ENCODE results near the gene LDLRAD2.
"Not testable (repeated sequence)": the region's sequence is repeated elsewhere in the genome, so short reads cannot be mapped to it uniquely, and the experiment has no call there.

Gene LDLRAD2

GRCh38 chr1:21811875-21812305 is at the start of gene LDLRAD2:
Gene LDLRAD2, plus strand, starts transcription at chr1:21812265. Its CDS starts 187 bp downstream, at chr1:21812452.
- DNase-seq, result no peak

- no peak for DNase-seq
These were observed 48.8 kb upstream of the LDLRAD2 start for GRCh38 chr1:21763236-21763635.

- peak in 1 of 2 experiments; percentile 12 for DNase-seq
These were observed 48.2 kb upstream of the LDLRAD2 start for GRCh38 chr1:21763694-21764419.

GRCh38 chr1:21764615-21765423 is 47.2 kb upstream of the LDLRAD2 start:
- DNase-seq, result peak in 1 of 2 experiments; percentile 10

GRCh38 chr1:21766210-21766609 is 45.9 kb upstream of the LDLRAD2 start:
- DNase-seq, result no peak

GRCh38 chr1:21767106-21767505 is 45.0 kb upstream of the LDLRAD2 start:
- DNase-seq, result not testable (repeated sequence)

- no peak for DNase-seq
These were observed 41.9 kb upstream of the LDLRAD2 start for GRCh38 chr1:21770201-21770600.

GRCh38 chr1:21770602-21771001 is 41.5 kb upstream of the LDLRAD2 start:
- DNase-seq, result not testable (repeated sequence)

GRCh38 chr1:21771672-21772071 is 40.4 kb upstream of the LDLRAD2 start:
- DNase-seq, result not testable (repeated sequence)

- DNase-seq, result no peak
These were observed 38.5 kb upstream of the LDLRAD2 start for GRCh38 chr1:21773585-21773984.

- no peak for DNase-seq
These were observed 37.1 kb upstream of the LDLRAD2 start for GRCh38 chr1:21774835-21775549.

- no peak for DNase-seq
These were observed 36.5 kb upstream of the LDLRAD2 start for GRCh38 chr1:21775550-21775914.

- DNase-seq, result no peak
These were observed 36.0 kb upstream of the LDLRAD2 start for GRCh38 chr1:21775985-21776562.

- DNase-seq, result not testable (repeated sequence)
These were observed 35.1 kb upstream of the LDLRAD2 start for GRCh38 chr1:21776925-21777324.

GRCh38 chr1:21778405-21778727 is 33.7 kb upstream of the LDLRAD2 start:
- DNase-seq, result no peak

GRCh38 chr1:21779613-21780521 is 32.2 kb upstream of the LDLRAD2 start:
- no peak for DNase-seq

- no peak for DNase-seq
These were observed 30.2 kb upstream of the LDLRAD2 start for GRCh38 chr1:21781815-21782348.

- DNase-seq, result peak; percentile 55 to 66
These were observed 29.7 kb upstream of the LDLRAD2 start for GRCh38 chr1:21782349-21782867.

- peak; percentile 93 to 95 for DNase-seq
These were observed 29.0 kb upstream of the LDLRAD2 start, which contains the start of gene USP48 for GRCh38 chr1:21782868-21783678. Gene USP48, minus strand, starts transcription at chr1:21783149. Its CDS starts 192 bp downstream, at chr1:21782957.

Data from NCI-H524 (cell line).